MM.1S (cell line): ENCODE measurements around the gene GLUL.

ENCODE experiments used
- DNase-seq: peaks from one replicate; pipeline ENCODE4 v3.0.0-alpha.2; 2015
- H2AFZ ChIP-seq: fragments of 300-600 bp; sonication (generic); 2 replicates; pipeline ENCODE4 v1.6.0; 2016; ENCODE audit warnings: antibody characterized with exemption, low read length
- H3F3A ChIP-seq: fragments of 300-600 bp; sonication (generic); 2 replicates; pipeline ENCODE4 v1.6.1; 2016; ENCODE audit warnings: mild to moderate bottlenecking, antibody characterized with exemption, low read length, moderate library complexity, mixed read lengths; ENCODE audit not compliant: insufficient read depth
- H3K27ac ChIP-seq: fragments of 300-600 bp; sonication (generic); 2 replicates; pipeline ENCODE4 v1.5.1; 2016; ENCODE audit warnings: mild to moderate bottlenecking, low read length
- H3K27me3 ChIP-seq: fragments of 300-600 bp; sonication (generic); replicated peaks from 2 replicates; pipeline ENCODE4 v1.6.0; 2016; ENCODE audit warnings: low read length; ENCODE audit not compliant: insufficient read depth
- H3K36me3 ChIP-seq: fragments of 300-600 bp; sonication (generic); replicated peaks from 2 replicates; pipeline ENCODE4 v1.6.1; 2016; ENCODE audit warnings: mild to moderate bottlenecking, low read length, mixed read lengths; ENCODE audit not compliant: insufficient read depth
- H3K4me1 ChIP-seq: fragments of 300-600 bp; sonication (generic); 2 replicates; pipeline ENCODE4 v1.6.1; 2016; ENCODE audit warnings: low read length, mixed read lengths
- H3K4me2 ChIP-seq: fragments of 300-600 bp; sonication (generic); 2 replicates; pipeline ENCODE4 v1.6.0; 2016; ENCODE audit warnings: low read depth, low read length
- H3K4me3 ChIP-seq: fragments of 300-600 bp; sonication (generic); 2 replicates; pipeline ENCODE4 v1.5.1; 2016; ENCODE audit warnings: low read length, mixed read lengths
- H3K79me2 ChIP-seq: fragments of 300-600 bp; sonication (generic); 2 replicates; pipeline ENCODE4 v1.6.1; 2016; ENCODE audit warnings: mixed run types, low read length, mixed read lengths
- H3K9ac ChIP-seq: fragments of 300-600 bp; sonication (generic); 2 replicates; pipeline ENCODE4 v1.6.1; 2016; ENCODE audit warnings: low read length, mixed read lengths
- H3K9me2 ChIP-seq: fragments of 300-600 bp; sonication (generic); replicated peaks from 2 replicates; pipeline ENCODE4 v1.6.1; 2016; ENCODE audit warnings: mild to moderate bottlenecking, low read length, mixed read lengths; ENCODE audit not compliant: insufficient read depth
- H3K9me3 ChIP-seq: fragments of 300-600 bp; sonication (generic); replicated peaks from 2 replicates; pipeline ENCODE4 v1.6.1; 2016; ENCODE audit warnings: mild to moderate bottlenecking, low read length, mixed read lengths; ENCODE audit not compliant: insufficient read depth
- H4K20me1 ChIP-seq: fragments of 300-600 bp; sonication (generic); 2 replicates; pipeline ENCODE4 v1.6.1; 2016; ENCODE audit warnings: mild to moderate bottlenecking, low read length, moderate library complexity, mixed read lengths; ENCODE audit not compliant: insufficient read depth
- CTCF ChIP-seq: fragments of 300-600 bp; sonication (generic); IDR thresholded peaks from 2 replicates; pipeline ENCODE4 v1.5.1; 2016; ENCODE audit warnings: antibody characterized with exemption, low read length, mixed read lengths
- EZH2 ChIP-seq: fragments of 300-600 bp; sonication (generic); optimal IDR thresholded peaks from 2 replicates; pipeline ENCODE3; 2017; ENCODE audit warnings: low read depth, mild to moderate bottlenecking, antibody characterized with exemption, low read length, mixed read lengths
- EZH2phosphoT487 ChIP-seq: fragments of 300-600 bp; sonication (generic); IDR thresholded peaks from 2 replicates; pipeline ENCODE4 v1.6.1; 2018; ENCODE audit warnings: antibody characterized with exemption, low read length

GLUL gene

DNA sequence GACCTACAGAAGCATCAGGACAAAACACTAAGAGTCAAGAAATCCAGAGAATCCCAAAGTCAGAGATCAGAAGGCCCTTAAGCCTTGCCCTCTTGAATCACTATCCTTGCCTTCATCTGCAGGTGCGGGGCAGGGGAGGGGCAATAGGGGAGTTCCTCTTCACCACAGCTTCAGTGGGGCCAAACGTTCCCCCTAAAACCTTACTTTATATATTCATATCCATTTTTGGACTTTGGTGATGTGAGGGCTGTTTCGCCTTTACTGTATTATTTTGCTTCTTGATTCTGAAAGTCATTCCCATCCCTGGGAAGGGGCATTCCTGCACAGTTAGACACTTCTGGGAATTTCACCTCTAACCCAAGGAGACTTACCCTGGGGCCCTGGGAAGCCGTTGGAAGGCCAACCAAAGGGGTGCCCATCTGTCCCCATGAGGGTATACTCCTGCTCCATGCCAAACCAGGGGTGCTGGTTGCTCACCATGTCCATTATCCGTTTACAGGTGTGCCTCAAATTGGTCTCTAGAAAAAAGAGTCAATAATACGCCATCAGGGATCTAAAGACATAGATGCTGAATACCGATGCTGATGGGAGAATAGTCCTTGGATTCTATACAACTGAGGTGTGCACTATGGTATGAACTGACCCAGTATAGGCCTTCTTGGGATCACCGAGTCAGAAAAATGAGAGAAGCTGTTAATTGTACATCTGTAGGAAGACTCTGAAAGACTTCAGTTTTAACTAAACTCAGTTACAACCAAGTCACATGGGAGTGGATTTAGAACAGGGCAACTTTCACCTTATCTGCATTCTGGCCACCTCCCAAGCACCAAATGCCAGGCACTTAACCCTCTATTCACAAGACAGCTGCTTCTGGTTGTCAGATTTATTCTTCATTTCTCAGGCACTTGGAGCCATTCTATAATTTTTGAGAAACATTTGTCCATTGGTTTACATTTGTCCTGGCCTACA is 5.4 kb downstream of the GLUL start:
- H3K79me2 ChIP-seq = peaks cover 25% of the 10 kb centered on the region
- no peaks in the 10 kb centered on the region for H3F3A ChIP-seq
- H4K20me1 ChIP-seq = no peaks in the 10 kb centered on the region
- no peaks in the 10 kb centered on the region for H3K9me2 ChIP-seq
- no peaks in the 10 kb centered on the region for H3K9me3 ChIP-seq
- H3K36me3 ChIP-seq = peaks cover 28% of the 10 kb centered on the region
- H2AFZ ChIP-seq = no peak overlapping the region
- TF ChIP-seq EZH2 (no peak), CTCF (no peak), EZH2phosphoT487 (no peak)
- H3K27ac ChIP-seq = no peak overlapping the region
- DNase-seq = no peak
- no peak overlapping the region for H3K9ac ChIP-seq
- H3K4me1 ChIP-seq = peaks cover 5% of the 10 kb centered on the region; the same call in 1 of the 2 replicates
- H3K4me3 ChIP-seq = no peak overlapping the region
- no peak overlapping the region for H3K4me2 ChIP-seq
- no peaks in the 10 kb centered on the region for H3K27me3 ChIP-seq

GRCh38 chr1:182384387-182384960 is 7.1 kb downstream of the GLUL start:
- TF ChIP-seq CTCF (no peak), EZH2 (no peak), EZH2phosphoT487 (no peak)
- no peak overlapping the region for H3K9ac ChIP-seq
- H3K4me1 ChIP-seq = peaks cover under 1% of the 10 kb centered on the region; the same call in 1 of the 2 replicates
- H3K79me2 ChIP-seq = peaks cover 9% of the 10 kb centered on the region
- no peaks in the 10 kb centered on the region for H3K9me2 ChIP-seq
- H2AFZ ChIP-seq = no peak overlapping the region
- no peak overlapping the region for H3K4me2 ChIP-seq
- H4K20me1 ChIP-seq = no peaks in the 10 kb centered on the region
- no peak for DNase-seq
- H3K4me3 ChIP-seq = no peak overlapping the region
- H3K27ac ChIP-seq = no peak overlapping the region
- peaks cover 28% of the 10 kb centered on the region for H3K36me3 ChIP-seq
- no peaks in the 10 kb centered on the region for H3K9me3 ChIP-seq
- no peaks in the 10 kb centered on the region for H3F3A ChIP-seq
- no peaks in the 10 kb centered on the region for H3K27me3 ChIP-seq

DNA sequence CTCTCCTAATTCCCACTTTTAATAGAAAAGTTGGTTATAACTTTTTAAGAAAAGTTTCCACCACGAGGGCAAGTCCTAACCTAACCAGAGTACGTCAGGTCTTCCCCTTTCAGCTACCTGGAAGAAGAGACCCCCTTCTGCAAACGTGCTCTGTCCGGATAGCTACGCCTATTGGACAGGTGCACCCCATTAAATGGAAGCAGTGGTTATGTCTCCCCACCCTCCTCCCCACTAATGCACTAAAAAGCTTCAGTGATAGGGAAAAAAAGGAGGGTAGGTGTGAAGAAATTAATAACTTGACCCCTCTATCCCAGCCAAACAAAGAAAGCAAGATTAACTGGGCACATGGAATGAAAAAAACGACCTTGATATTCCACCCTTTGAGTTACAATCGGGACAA is 7.7 kb downstream of the GLUL start:
- Histone ChIP-seq H3K9ac (no peak overlapping the region), H2AFZ (no peak overlapping the region), H3K27me3 (no peaks in the 10 kb centered on the region), H3K79me2 (peaks cover 4% of the 10 kb centered on the region; the same call in 1 of the 2 replicates), H3K36me3 (peaks cover 28% of the 10 kb centered on the region), H3K4me2 (no peak overlapping the region), H4K20me1 (no peaks in the 10 kb centered on the region), H3K4me3 (no peak overlapping the region), H3K9me3 (no peaks in the 10 kb centered on the region), H3K27ac (no peak overlapping the region), H3K9me2 (no peaks in the 10 kb centered on the region), H3K4me1 (no peaks in the 10 kb centered on the region), H3F3A (no peaks in the 10 kb centered on the region)
- DNase-seq = no peak
- no peak for TF ChIP-seq EZH2
- no peak for TF ChIP-seq CTCF
- no peak for TF ChIP-seq EZH2phosphoT487
